SK-N-SH treated with all-trans-retinoic acid at 6 μM for 48 hours (cell line): Measurements from ENCODE around the gene ZFYVE28.

ENCODE experiments used
- ATAC-seq: fragments of 200-7000 bp; cut with Tn5 transposase; 3 replicates; pipeline ENCODE4 v1.9.1; 2020; ENCODE audit warnings: mild to moderate bottlenecking, moderate library complexity
- ARNTL ChIP-seq: fragments of 450-650 bp; formaldehyde crosslinking; IDR thresholded peaks from 2 replicates; pipeline ENCODE4 v1.5.0; 2020; ENCODE audit warnings: low read depth, mild to moderate bottlenecking, moderate library complexity, borderline replicate concordance
- BACH2 ChIP-seq: fragments of 250-450 bp; sonication (Bioruptor Pico); IDR thresholded peaks from 2 replicates; pipeline ENCODE4 v1.9.0; 2021; ENCODE audit warnings: mild to moderate bottlenecking, borderline replicate concordance
- ESRRG ChIP-seq: fragments of 250-450 bp; sonication (Bioruptor Pico); IDR thresholded peaks from 2 replicates; pipeline ENCODE4 v1.6.1; 2021; ENCODE audit warnings: mild to moderate bottlenecking
- ISL1 ChIP-seq: fragments of 250-450 bp; sonication (Bioruptor Pico); IDR thresholded peaks from 2 replicates; pipeline ENCODE4 v2.1.2; 2022; ENCODE audit warnings: mild to moderate bottlenecking, moderate library complexity
- OSR1 ChIP-seq: fragments of 250-450 bp; sonication (Bioruptor Pico); IDR thresholded peaks from 2 replicates; pipeline ENCODE4 v1.8.0; 2022; ENCODE audit warnings: moderate library complexity, mild to moderate bottlenecking, inconsistent platforms
- PPARA ChIP-seq: fragments of 250-450 bp; sonication (Bioruptor Pico); IDR thresholded peaks from 2 replicates; pipeline ENCODE4 v1.5.0; 2020; ENCODE audit warnings: mild to moderate bottlenecking, borderline replicate concordance
- RARB ChIP-seq: fragments of 250-450 bp; sonication (Bioruptor Pico); IDR thresholded peaks from 2 replicates; pipeline ENCODE4 v1.8.0; 2021; ENCODE audit warnings: mild to moderate bottlenecking, moderate library complexity
- SNAI2 ChIP-seq: fragments of 250-450 bp; sonication (Bioruptor Pico); IDR thresholded peaks from 2 replicates; pipeline ENCODE4 v1.5.0; 2020; ENCODE audit warnings: mild to moderate bottlenecking, moderate library complexity
- TCF4 ChIP-seq: fragments of 250-450 bp; sonication (Bioruptor Pico); IDR thresholded peaks from 2 replicates; pipeline ENCODE4 v1.8.0; 2021; ENCODE audit warnings: mild to moderate bottlenecking, moderate library complexity, borderline replicate concordance
- TOX ChIP-seq: fragments of 250-450 bp; sonication (Bioruptor Pico); IDR thresholded peaks from 2 replicates; pipeline ENCODE4 v1.8.0; 2021; ENCODE audit warnings: mild to moderate bottlenecking, moderate library complexity, borderline replicate concordance
- ZC3H10 ChIP-seq: fragments of 250-450 bp; sonication (Bioruptor Pico); IDR thresholded peaks from 2 replicates; pipeline ENCODE4 v1.5.1; 2021; ENCODE audit warnings: mild to moderate bottlenecking, moderate library complexity
- ZFP3 ChIP-seq: fragments of 250-450 bp; sonication (Bioruptor Pico); IDR thresholded peaks from 2 replicates; pipeline ENCODE4 v1.5.0; 2020; ENCODE audit warnings: mild to moderate bottlenecking, moderate library complexity
- ZFP30 ChIP-seq: fragments of 450-650 bp; formaldehyde crosslinking; IDR thresholded peaks from 2 replicates; pipeline ENCODE4 v1.5.0; 2022; ENCODE audit warnings: mild to moderate bottlenecking, moderate library complexity
- ZNF8 ChIP-seq: fragments of 450-650 bp; formaldehyde crosslinking; IDR thresholded peaks from 2 replicates; pipeline ENCODE4 v1.5.0; 2020; ENCODE audit warnings: mild to moderate bottlenecking, moderate library complexity
- TF ChIP-seq, protein P1 (sequence below): fragments of 250-450 bp; sonication (Bioruptor Pico); IDR thresholded peaks from 2 replicates; pipeline ENCODE4 v1.5.1; 2020; ENCODE audit warnings: low read depth, mild to moderate bottlenecking, moderate library complexity
- TF ChIP-seq, protein P2 (sequence below): fragments of 250-450 bp; sonication (Bioruptor Pico); IDR thresholded peaks from 2 replicates; pipeline ENCODE4 v1.5.1; 2021; ENCODE audit warnings: mild to moderate bottlenecking, moderate library complexity
- TF ChIP-seq, protein P3 (sequence below): fragments of 250-450 bp; sonication (Bioruptor Pico); IDR thresholded peaks from 2 replicates; pipeline ENCODE4 v1.8.0; 2021; ENCODE audit warnings: low read depth, mild to moderate bottlenecking, moderate library complexity, borderline replicate concordance
- TF ChIP-seq, protein P4 (sequence below): fragments of 250-450 bp; sonication (Bioruptor Pico); IDR thresholded peaks from 2 replicates; pipeline ENCODE4 v1.8.0; 2020; ENCODE audit warnings: mild to moderate bottlenecking, moderate library complexity, borderline replicate concordance
- TF ChIP-seq, protein P5 (sequence below): fragments of 250-450 bp; sonication (Bioruptor Pico); IDR thresholded peaks from 2 replicates; pipeline ENCODE4 v1.5.0; 2020; ENCODE audit warnings: mild to moderate bottlenecking, moderate library complexity

ZFYVE28 gene

DNA sequence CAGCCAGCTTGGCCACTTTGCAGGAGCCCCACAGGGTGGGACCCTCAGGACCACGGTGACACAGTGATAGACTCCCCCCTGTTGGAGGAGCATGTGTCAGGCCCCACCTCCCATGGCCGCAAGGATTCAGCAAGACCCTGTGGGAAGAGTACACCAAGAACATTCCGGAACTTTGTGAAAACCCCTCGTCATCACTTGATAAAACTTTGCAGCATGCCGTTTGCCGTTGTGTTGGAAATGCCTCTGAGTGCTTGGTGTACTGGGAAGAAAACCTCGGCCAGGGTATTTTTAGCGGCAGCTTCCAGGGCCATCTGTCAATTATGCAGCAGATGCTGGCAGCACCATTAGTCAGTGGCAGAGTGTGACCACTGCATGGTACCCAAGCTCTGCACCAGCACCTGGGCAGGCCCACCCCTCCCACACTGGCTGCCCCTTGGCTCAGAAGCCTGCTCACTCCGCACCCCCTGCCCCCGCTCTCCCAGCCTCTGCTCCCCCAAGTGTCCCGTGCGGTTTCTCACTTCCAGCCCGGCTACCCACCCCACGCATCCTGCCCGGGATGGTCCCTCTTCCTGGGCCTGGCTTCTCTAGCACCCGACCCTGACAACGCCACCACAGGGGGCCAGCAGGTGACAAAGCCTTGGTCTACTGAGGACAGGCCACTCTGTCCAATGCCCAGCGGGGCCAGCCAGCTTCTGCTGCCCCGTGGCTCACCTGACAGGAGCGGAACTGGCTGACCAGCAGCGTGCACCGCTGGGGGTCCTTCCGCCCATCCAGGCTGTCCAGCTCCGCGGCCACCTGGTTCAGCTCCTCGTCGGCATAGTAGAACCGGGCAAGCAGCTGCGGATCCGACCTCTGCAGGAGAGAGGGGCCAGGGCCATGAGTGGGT is 65.0 kb downstream of the ZFYVE28 start (continued):
- no peak for TF ChIP-seq ZFP30 (CRISPR knock-in tag)
- no peak for TF ChIP-seq ZC3H10
- no peak for TF ChIP-seq SNAI2 (CRISPR knock-in tag)
- TF ChIP-seq, protein P1, sequence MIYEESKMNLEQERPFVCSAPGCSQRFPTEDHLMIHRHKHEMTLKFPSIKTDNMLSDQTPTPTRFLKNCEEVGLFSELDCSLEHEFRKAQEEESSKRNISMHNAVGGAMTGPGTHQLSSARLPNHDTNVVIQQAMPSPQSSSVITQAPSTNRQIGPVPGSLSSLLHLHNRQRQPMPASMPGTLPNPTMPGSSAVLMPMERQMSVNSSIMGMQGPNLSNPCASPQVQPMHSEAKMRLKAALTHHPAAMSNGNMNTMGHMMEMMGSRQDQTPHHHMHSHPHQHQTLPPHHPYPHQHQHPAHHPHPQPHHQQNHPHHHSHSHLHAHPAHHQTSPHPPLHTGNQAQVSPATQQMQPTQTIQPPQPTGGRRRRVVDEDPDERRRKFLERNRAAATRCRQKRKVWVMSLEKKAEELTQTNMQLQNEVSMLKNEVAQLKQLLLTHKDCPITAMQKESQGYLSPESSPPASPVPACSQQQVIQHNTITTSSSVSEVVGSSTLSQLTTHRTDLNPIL (CRISPR knock-in tag), result no peak
- TF ChIP-seq ARNTL (CRISPR knock-in tag), result no peak
- TF ChIP-seq PPARA (CRISPR knock-in tag), result no peak
- no peak for TF ChIP-seq ZFP3
- TF ChIP-seq RARB, result no peak
- TF ChIP-seq, protein P2, sequence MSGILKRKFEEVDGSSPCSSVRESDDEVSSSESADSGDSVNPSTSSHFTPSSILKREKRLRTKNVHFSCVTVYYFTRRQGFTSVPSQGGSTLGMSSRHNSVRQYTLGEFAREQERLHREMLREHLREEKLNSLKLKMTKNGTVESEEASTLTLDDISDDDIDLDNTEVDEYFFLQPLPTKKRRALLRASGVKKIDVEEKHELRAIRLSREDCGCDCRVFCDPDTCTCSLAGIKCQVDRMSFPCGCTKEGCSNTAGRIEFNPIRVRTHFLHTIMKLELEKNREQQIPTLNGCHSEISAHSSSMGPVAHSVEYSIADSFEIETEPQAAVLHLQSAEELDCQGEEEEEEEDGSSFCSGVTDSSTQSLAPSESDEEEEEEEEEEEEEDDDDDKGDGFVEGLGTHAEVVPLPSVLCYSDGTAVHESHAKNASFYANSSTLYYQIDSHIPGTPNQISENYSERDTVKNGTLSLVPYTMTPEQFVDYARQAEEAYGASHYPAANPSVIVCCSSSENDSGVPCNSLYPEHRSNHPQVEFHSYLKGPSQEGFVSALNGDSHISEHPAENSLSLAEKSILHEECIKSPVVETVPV (CRISPR knock-in tag), result no peak

DNA sequence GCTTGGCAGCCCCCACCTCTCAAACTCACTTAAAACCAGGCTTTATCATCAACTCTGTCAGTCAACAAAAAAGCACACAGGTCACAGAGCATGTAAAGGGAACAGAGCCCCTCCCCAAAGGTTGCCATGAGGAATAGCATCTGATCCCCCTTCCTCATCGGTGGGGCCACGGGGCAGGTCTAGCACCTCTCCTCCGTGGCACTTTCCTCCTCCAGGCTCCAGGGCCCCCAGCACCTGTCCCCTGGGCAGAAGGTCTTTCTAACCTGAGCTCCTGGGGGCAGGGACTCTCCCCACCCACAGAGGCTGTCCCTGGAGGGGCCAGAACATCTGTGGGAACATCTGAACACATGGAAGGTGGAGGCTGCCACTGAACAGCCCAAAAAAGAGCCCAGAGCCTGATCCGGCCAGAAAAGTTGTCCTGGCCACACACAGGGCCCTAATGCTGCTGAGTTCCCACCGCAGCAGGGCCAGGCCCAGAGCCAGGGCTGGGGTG is 65.7 kb downstream of the ZFYVE28 start:
- no peak for ATAC-seq
- TF ChIP-seq ZFP30 (CRISPR knock-in tag) (no peak), TCF4 (CRISPR knock-in tag) (no peak), ESRRG (CRISPR knock-in tag) (no peak), BACH2 (CRISPR knock-in tag) (no peak), OSR1 (CRISPR knock-in tag) (no peak), ARNTL (CRISPR knock-in tag) (no peak), RARB (no peak)
- TF ChIP-seq, protein P2 (CRISPR knock-in tag), result no peak
- TF ChIP-seq, protein P3, sequence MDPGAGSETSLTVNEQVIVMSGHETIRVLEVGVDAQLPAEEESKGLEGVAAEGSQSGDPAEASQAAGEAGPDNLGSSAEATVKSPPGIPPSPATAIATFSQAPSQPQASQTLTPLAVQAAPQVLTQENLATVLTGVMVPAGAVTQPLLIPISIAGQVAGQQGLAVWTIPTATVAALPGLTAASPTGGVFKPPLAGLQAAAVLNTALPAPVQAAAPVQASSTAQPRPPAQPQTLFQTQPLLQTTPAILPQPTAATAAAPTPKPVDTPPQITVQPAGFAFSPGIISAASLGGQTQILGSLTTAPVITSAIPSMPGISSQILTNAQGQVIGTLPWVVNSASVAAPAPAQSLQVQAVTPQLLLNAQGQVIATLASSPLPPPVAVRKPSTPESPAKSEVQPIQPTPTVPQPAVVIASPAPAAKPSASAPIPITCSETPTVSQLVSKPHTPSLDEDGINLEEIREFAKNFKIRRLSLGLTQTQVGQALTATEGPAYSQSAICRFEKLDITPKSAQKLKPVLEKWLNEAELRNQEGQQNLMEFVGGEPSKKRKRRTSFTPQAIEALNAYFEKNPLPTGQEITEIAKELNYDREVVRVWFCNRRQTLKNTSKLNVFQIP (CRISPR knock-in tag), result no peak
- TF ChIP-seq, protein P4, sequence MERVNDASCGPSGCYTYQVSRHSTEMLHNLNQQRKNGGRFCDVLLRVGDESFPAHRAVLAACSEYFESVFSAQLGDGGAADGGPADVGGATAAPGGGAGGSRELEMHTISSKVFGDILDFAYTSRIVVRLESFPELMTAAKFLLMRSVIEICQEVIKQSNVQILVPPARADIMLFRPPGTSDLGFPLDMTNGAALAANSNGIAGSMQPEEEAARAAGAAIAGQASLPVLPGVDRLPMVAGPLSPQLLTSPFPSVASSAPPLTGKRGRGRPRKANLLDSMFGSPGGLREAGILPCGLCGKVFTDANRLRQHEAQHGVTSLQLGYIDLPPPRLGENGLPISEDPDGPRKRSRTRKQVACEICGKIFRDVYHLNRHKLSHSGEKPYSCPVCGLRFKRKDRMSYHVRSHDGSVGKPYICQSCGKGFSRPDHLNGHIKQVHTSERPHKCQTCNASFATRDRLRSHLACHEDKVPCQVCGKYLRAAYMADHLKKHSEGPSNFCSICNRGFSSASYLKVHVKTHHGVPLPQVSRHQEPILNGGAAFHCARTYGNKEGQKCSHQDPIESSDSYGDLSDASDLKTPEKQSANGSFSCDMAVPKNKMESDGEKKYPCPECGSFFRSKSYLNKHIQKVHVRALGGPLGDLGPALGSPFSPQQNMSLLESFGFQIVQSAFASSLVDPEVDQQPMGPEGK (CRISPR knock-in tag), result no peak

DNA sequence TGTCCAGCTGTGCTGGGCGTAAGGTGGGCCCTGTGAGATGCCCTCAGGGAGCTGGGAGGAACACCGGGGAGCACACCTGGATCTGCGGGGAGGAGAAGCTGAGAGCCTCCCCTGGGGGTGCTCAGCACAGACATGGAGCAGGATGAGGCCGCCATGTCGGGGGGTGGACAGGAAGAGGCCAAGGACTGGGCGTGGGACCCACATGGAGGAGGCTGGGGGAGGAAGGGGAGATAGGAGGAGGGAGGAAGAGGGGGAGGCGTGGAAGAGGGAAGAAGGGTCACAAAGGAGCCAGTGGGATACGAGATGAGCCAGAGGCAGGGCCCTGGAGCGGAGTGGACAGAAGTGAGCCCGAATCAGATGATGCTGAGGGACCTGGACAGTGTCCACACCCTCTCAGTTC is 66.3 kb downstream of the ZFYVE28 start:
- no peak for ATAC-seq
- TF ChIP-seq BACH2 (CRISPR knock-in tag), result no peak
- TF ChIP-seq TOX (CRISPR knock-in tag), result no peak
- no peak for TF ChIP-seq ISL1 (CRISPR knock-in tag)
- no peak for TF ChIP-seq OSR1 (CRISPR knock-in tag)
- TF ChIP-seq, protein P3 (CRISPR knock-in tag), result no peak
- TF ChIP-seq, protein P5, sequence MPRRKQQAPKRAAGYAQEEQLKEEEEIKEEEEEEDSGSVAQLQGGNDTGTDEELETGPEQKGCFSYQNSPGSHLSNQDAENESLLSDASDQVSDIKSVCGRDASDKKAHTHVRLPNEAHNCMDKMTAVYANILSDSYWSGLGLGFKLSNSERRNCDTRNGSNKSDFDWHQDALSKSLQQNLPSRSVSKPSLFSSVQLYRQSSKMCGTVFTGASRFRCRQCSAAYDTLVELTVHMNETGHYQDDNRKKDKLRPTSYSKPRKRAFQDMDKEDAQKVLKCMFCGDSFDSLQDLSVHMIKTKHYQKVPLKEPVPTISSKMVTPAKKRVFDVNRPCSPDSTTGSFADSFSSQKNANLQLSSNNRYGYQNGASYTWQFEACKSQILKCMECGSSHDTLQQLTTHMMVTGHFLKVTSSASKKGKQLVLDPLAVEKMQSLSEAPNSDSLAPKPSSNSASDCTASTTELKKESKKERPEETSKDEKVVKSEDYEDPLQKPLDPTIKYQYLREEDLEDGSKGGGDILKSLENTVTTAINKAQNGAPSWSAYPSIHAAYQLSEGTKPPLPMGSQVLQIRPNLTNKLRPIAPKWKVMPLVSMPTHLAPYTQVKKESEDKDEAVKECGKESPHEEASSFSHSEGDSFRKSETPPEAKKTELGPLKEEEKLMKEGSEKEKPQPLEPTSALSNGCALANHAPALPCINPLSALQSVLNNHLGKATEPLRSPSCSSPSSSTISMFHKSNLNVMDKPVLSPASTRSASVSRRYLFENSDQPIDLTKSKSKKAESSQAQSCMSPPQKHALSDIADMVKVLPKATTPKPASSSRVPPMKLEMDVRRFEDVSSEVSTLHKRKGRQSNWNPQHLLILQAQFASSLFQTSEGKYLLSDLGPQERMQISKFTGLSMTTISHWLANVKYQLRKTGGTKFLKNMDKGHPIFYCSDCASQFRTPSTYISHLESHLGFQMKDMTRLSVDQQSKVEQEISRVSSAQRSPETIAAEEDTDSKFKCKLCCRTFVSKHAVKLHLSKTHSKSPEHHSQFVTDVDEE (CRISPR knock-in tag), result no peak
- TF ChIP-seq, protein P2 (CRISPR knock-in tag), result no peak
- TF ChIP-seq ZNF8 (CRISPR knock-in tag), result no peak
- TF ChIP-seq, protein P4 (CRISPR knock-in tag), result no peak
